NOMO-1 treated with dmso at 0.1 percent for 144 hours (cell line): Measurements from ENCODE around the gene COL6A2.

ENCODE experiments used
- DNase-seq: peaks from one replicate; lab custom pipeline; 2025; ENCODE audit not compliant: unreplicated experiment; lab: John Stamatoyannopoulos, UW

The COL6A2 gene

GRCh38 chr21:46124926-46125845 is 27.3 kb downstream of the COL6A2 start:
- DNase-seq, result no peak

GRCh38 chr21:46125846-46126301 is 28.0 kb downstream of the COL6A2 start:
- no peak for DNase-seq

GRCh38 chr21:46126309-46127238 is 28.7 kb downstream of the COL6A2 start:
- no peak for DNase-seq

GRCh38 chr21:46127239-46128105 is 29.6 kb downstream of the COL6A2 start:
- DNase-seq, result no peak

GRCh38 chr21:46128106-46128932 is 30.4 kb downstream of the COL6A2 start:
- DNase-seq, result no peak

- no peak for DNase-seq
These were observed 31.1 kb downstream of the COL6A2 start for GRCh38 chr21:46128933-46129571.

- DNase-seq, result no peak
These were observed 32.1 kb downstream of the COL6A2 start for GRCh38 chr21:46129846-46130651.

- DNase-seq, result no peak
These were observed 33.1 kb downstream of the COL6A2 start for GRCh38 chr21:46130831-46131587.

- DNase-seq, result no peak
These were observed 33.6 kb downstream of the COL6A2 start for GRCh38 chr21:46131588-46131837.

GRCh38 chr21:46131838-46132651 is 34.1 kb downstream of the COL6A2 start:
- DNase-seq, result no peak

GRCh38 chr21:46135782-46136395 is 38.0 kb downstream of the COL6A2 start:
- DNase-seq, result no peak

GRCh38 chr21:46136739-46137349 is 38.9 kb downstream of the COL6A2 start:
- DNase-seq, result no peak

GRCh38 chr21:46137908-46138307 is 40.0 kb downstream of the COL6A2 start:
- no peak for DNase-seq

GRCh38 chr21:46138383-46138970 is 40.6 kb downstream of the COL6A2 start:
- no peak for DNase-seq

- no peak for DNase-seq
These were observed 41.8 kb downstream of the COL6A2 start for GRCh38 chr21:46139686-46140085.
